Measurements from ENCODE around the gene LAPTM4A.

DNA sequence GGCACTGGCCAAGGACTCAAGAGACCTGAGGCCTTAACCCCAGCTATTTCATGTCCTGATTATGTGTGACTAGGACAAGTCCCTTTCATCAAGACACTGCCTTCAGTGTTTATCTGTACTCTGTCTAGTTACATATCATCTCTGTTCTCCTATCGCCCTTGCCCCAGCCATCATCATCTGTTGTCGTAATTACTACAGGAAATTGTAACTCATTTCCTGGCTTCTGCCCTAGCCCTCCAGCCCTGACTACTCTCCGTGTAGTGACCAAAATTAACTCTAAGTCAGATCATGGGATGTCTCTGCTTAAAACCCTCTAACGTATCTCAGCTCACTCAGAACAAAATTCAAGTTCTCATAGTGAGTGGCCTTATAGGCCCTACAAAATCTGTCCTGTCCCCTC, 49.3 kb upstream of the LAPTM4A start:
- TF ChIP-seq, protein P1, sequence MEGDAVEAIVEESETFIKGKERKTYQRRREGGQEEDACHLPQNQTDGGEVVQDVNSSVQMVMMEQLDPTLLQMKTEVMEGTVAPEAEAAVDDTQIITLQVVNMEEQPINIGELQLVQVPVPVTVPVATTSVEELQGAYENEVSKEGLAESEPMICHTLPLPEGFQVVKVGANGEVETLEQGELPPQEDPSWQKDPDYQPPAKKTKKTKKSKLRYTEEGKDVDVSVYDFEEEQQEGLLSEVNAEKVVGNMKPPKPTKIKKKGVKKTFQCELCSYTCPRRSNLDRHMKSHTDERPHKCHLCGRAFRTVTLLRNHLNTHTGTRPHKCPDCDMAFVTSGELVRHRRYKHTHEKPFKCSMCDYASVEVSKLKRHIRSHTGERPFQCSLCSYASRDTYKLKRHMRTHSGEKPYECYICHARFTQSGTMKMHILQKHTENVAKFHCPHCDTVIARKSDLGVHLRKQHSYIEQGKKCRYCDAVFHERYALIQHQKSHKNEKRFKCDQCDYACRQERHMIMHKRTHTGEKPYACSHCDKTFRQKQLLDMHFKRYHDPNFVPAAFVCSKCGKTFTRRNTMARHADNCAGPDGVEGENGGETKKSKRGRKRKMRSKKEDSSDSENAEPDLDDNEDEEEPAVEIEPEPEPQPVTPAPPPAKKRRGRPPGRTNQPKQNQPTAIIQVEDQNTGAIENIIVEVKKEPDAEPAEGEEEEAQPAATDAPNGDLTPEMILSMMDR (IDR thresholded peaks at IDR 0.05; ENCODE audit: insufficient read depth, low read length), result no peak
- TF ChIP-seq, protein P2, sequence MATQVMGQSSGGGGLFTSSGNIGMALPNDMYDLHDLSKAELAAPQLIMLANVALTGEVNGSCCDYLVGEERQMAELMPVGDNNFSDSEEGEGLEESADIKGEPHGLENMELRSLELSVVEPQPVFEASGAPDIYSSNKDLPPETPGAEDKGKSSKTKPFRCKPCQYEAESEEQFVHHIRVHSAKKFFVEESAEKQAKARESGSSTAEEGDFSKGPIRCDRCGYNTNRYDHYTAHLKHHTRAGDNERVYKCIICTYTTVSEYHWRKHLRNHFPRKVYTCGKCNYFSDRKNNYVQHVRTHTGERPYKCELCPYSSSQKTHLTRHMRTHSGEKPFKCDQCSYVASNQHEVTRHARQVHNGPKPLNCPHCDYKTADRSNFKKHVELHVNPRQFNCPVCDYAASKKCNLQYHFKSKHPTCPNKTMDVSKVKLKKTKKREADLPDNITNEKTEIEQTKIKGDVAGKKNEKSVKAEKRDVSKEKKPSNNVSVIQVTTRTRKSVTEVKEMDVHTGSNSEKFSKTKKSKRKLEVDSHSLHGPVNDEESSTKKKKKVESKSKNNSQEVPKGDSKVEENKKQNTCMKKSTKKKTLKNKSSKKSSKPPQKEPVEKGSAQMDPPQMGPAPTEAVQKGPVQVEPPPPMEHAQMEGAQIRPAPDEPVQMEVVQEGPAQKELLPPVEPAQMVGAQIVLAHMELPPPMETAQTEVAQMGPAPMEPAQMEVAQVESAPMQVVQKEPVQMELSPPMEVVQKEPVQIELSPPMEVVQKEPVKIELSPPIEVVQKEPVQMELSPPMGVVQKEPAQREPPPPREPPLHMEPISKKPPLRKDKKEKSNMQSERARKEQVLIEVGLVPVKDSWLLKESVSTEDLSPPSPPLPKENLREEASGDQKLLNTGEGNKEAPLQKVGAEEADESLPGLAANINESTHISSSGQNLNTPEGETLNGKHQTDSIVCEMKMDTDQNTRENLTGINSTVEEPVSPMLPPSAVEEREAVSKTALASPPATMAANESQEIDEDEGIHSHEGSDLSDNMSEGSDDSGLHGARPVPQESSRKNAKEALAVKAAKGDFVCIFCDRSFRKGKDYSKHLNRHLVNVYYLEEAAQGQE (IDR thresholded peaks at IDR 0.05; ENCODE audit: insufficient replicate concordance, low read depth), result no peak
- no peak for TF ChIP-seq POLR2AphosphoS5 (IDR thresholded peaks at IDR 0.05; ENCODE audit: low read depth)
